GM18519 (cell line): ENCODE measurements around the gene CEACAM19.
"Not testable (repeated sequence)": the region's sequence is repeated elsewhere in the genome, so short reads cannot be mapped to it uniquely, and the experiment has no call there.

Source experiments
- ATAC-seq: cut with Tn5 transposase; IDR thresholded peaks from one replicate; pipeline ENCODE4 v1.9.1; 2021; ENCODE audit warnings: mild to moderate bottlenecking, moderate library complexity; ENCODE audit not compliant: unreplicated experiment, low FRiP score

The CEACAM19 gene

DNA sequence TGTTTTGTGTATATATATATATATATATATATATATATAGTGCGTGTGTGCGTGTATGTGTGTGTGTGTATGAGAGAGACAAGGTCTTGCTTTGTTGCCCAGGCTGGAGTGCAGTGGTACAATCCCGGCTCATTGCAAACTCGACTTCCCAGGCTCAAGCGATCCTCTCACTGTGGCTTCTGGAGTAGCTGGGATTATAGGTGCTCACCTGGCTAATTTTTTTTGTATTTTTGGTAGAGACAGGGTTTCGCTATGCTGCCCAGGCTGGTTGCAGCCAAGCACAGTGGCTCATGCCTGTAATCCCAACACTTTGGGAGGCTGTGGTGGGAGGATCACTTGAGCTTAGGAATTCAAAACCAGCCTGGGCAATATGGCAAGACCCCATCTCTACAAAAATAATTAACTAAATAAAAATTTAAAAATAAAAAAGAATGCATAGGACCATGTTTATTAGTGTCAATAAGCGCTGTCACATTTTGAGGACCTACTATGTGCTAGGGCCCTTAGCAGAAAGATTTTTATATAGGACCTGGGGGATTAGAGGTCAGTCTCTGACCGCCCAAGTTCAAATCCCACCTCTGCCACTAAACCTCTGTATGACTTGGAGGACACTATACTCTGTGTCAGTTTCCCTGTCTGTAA lies 25.8 kb upstream of the CEACAM19 start:
- no peak for ATAC-seq

DNA sequence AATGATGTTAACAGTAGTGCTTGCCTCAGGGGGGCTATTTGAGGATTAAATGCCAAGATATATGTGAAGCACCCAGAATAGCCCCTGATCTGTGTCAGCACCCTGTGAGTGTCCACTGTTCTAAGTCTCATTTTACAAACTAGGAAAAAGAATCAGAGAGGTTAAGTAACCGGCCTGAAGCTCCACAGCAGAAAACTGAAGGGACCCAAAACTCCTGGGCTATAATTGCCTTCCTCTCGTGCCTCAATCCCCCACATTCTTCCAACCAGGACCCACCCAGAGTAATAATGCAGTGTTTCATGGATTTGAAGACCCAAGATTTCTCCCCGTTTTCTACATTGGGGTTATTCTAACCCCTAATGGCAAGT lies 25.2 kb upstream of the CEACAM19 start:
- ATAC-seq, result no peak

DNA sequence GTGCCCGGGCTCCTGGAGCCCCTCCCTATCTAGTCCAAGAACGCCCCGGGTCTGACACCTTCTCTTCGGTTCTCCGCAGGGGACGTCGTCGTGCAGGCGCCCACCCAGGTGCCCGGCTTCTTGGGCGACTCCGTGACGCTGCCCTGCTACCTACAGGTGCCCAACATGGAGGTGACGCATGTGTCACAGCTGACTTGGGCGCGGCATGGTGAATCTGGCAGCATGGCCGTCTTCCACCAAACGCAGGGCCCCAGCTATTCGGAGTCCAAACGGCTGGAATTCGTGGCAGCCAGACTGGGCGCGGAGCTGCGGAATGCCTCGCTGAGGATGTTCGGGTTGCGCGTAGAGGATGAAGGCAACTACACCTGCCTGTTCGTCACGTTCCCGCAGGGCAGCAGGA lies 24.1 kb upstream of the CEACAM19 start:
- no peak for ATAC-seq

DNA sequence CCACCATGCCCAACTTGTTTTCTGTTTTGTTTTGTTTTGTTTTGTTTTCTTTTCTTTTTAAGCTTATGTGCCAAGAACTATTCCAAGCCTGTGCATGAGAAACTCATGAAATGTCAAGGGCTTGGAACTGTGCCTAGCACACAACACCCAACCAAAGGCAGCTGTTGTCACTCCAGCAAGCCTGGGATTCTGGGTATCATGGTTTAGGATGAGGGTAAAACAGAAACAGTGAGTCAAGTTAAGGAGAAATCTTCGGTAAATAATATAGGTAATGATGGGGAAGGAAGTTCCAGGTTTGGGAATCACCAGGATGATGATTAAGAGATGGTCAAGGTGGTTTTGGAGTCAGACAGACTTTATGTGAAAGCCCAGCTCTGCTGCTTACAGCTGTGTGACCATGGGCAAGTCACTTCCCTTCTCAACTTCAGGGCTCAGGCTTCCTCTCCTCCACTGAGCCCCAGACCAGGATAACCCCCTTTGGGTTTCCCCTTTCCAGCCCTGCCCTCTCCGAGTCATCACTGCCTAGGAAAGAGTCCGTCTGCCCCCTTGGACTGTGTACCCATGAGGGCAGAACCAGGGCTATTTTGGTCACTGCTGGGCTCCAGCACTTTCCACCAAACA lies 22.5 kb upstream of the CEACAM19 start:
- ATAC-seq, result no peak

DNA sequence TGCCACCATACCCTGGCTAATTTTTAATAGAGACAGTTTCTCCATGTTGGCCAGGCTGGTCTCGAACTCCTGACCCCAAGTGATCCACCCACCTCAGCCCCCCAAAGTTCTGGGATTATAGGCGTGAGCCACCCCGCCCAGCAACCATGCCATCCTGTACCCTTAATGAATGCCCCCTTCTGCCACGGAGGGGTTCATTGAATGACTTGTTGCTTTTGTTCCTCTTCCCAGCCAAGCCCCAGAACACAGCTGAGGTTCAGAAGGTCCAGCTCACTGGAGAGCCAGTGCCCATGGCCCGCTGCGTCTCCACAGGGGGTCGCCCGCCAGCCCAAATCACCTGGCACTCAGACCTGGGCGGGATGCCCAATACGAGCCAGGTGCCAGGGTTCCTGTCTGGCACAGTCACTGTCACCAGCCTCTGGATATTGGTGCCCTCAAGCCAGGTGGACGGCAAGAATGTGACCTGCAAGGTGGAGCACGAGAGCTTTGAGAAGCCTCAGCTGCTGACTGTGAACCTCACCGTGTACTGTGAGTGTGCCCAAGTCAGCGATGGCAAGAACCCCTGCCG lies 21.6 kb upstream of the CEACAM19 start:
- no peak for ATAC-seq

DNA sequence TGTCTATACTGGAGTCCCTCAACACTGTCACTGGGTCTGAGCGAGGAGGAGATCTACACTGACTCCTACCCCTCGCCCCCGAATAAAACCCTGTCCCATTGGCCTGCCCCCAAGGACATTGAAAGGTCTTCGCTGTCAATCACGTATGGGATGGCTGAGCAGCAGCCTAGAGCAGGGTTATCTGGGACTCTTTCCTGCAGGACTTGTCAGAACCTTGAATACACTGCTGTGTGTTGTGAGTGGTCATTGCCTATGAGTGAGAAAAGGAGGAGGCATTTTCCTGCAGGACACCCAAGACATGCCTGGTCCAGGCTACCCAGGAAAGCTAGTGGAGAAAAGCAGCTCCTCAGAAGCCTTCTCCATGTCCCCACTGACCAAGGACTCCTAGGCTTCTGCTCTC lies 17.9 kb upstream of the CEACAM19 start:
- no peak for ATAC-seq

DNA sequence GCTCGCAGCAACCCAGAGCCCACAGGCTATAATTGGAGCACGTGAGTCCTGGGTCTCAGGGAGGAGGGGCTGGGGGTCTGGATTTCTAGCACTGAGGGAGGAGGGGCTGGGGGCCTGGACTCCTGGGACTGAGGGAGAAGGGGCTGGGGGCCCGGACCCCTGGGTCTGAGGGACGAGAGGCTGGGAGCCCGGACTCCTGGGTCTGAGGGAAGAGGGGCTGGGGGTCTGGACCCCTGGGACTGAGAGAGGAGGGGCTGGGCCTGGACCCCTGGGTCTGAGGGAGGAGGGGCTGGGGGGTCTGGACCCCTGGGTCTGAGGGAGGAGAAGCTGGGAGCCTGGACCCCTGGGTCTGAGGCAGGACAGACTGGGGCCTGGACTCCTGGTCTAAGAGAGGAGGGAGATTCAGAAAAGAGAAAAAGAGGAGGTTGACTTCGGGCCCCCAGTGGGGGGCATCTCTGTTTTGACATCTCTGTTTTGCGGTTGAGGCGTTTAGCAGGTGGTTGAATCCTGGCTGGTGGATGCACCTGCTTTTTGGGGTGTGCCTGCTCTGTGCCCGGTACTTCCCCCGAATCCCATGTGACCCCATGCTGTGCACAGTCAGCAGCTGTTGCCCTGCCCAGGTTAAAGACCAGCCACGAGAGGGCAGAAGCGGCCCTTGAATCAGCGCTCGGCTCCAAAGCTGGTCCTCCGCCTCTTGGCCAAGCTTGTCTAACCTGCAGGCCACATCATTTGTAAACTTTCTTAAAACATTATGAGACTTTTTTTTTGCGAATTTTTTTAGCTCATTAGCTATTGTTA lies 17.1 kb upstream of the CEACAM19 start:
- peak; percentile 39 for ATAC-seq

DNA sequence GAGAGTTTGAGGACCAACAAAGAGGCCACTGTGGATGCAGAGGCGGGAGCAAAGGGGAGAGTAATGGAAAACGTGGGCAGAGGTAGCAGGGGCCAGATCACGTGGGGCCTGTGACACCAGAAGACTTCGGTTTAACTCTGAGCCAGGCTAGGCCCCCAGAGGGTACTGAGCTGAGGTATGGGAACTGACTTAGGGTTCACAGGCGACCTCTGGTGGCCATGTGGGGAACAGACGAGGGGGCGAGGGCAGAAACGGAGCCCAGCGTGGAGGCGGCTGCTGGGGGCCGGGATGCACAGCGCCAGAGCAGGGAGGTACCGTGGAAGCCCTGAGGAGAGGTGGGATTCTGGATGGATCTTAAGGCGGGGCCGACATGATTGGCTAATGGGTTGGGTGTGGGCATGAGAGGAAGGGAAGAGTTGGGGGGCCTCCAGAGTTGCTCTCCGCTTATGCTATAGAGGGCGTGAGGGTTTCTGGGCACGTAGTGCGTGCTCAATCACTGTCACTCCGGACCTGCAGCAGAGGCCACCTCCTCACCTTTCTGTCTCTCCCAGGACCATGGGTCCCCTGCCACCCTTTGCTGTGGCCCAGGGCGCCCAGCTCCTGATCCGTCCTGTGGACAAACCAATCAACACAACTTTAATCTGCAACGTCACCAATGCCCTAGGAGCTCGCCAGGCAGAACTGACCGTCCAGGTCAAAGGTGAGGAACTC lies 13.9 kb upstream of the CEACAM19 start:
- no peak for ATAC-seq

DNA sequence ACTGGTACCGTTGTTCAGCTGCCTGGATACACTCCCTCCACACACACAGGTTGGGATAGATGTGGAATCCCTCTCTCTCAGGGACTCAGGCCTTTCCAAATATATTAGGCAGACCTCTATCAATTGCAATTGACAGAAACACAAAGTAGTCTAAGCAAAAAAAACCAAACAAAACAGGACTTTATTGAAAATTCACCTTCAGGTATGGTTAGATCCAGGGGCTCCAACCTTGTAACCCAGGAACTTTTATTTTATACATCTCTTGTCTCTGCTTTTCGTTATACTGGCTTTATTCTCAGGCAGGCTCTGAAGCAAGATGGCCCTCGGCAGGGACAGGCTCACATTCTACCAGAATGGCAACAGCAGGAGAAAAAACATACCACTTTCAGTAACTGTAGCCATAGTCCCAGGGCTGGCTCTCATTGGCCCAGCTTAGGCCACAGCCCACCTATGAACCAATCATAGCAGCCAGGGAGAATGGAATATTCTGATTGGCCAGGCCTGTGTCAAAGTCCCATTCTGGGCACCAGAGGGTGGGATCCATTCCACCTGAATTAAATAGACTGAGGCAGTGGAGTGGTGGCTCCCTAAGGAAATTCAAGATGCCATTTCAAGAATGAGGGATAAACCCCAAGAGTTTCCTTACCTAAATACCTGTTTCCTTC lies 13.1 kb upstream of the CEACAM19 start:
- no peak for ATAC-seq

DNA sequence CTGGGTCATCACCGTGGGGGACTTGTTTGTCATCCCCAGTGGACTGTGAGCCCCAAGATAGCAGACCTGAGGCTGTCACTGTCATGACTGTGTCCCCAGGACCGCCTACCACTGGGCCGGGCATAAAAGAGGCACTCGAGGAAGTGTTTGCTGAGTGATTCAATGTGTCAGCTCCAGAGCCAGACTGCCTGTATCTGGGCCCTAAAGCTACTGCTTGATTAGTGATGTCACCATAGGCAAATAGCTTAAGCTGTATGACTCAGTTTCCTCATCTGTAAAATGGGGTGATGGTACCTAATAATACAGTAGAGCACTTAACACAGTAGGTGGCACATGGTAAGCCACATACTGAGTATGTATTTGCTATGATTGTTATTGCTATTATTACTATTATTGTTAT lies 11.2 kb upstream of the CEACAM19 start:
- no peak for ATAC-seq

DNA sequence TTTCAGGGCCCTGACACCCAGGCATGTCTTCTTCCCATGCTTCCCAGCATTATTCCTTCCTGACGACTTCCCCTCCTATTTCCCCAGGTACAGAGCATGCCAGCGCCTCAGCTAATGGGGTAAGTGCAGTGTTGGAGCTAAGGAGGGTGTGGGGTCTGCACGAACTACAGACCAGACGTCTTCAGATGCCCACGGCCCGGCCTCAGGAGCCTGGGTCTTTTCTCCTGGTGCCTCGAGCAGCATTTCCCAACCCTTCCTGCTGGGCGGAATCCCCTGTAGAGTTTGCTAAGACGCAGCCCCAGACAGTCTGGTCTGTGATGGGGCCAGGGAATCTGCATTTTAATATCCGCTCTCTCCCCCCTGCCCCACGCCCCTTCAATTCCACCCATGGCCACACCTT lies 10.1 kb upstream of the CEACAM19 start:
- no peak for ATAC-seq

DNA sequence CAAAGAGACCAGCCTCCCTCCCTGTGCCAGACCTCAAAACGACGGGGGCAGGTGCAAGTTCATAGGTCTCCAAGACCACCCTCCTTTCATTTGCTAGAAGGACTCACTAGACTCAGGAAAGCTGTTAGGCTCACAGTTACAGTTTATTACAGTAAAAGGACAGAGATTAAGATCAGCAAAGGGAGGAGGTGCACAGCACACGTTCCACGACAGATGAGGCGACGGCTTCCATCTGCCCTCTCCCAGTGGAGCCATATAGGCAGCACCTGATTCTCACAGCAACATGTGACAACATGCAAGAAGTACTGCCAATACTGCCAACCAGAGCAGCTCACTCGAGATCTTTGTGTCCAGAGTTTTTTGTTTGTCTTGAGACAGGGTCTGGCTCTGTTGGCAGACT lies 9.4 kb upstream of the CEACAM19 start:
- ATAC-seq, result no peak

DNA sequence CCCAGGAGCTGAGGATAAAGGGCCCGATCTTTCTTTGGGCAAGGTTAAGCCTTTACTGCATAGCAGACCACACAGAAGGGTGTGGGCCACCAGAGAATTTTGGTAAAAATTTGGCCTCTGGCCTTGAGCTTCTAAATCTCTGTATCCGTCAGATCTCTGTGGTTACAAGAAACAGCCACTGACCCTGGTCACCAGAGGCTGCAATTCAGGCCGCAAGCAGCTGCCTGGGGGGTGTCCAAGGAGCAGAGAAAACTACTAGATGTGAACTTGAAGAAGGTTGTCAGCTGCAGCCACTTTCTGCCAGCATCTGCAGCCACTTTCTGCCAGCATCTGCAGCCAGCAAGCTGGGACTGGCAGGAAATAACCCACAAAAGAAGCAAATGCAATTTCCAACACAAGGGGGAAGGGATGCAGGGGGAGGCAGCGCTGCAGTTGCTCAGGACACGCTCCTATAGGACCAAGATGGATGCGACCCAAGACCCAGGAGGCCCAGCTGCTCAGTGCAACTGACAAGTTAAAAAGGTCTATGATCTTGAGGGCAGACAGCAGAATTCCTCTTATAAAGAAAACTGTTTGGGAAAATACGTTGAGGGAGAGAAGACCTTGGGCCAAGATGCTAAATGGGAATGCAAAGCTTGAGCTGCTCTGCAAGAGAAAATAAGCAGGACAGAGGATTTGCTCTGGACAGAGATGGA lies 8.4 kb upstream of the CEACAM19 start:
- ATAC-seq, result no peak

DNA sequence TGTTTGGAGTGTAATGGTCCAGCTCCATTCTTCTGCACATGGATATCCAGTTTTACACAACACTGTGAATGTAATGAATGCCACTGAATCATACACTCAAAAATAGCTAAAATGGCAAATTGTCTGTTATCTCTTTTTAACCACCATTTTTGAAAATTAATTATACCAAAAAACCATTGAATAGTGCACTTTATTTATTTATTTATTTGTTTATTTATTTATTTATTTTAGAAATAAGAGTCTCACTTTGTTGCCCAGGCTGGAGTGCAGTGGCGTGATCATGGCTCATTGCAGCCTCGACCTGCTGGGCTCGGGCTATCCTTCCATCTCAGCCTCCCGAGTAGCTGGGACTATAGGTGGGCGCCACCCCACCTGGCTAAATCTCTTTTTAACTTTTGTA lies 7.3 kb upstream of the CEACAM19 start:
- no peak for ATAC-seq

DNA sequence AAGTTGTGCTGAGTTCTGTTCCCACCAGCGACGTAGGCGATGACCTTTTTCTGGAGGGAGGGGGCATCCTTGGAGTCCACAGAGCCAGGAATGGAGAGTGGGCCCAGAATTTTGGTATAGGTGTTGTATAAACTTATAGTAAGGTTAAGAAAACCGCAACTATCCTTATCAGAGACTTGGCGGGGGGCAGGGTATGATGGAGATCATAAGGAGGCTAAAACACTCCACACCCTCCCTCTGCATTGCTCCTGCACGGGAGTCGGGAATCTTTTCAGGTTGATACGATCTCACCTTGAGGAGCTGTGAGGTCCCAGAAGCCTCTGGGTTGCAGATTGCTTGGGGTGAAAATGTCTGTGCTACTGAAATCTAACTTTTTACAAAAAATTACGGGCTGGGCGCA lies 6.3 kb upstream of the CEACAM19 start:
- ATAC-seq, result no peak

DNA sequence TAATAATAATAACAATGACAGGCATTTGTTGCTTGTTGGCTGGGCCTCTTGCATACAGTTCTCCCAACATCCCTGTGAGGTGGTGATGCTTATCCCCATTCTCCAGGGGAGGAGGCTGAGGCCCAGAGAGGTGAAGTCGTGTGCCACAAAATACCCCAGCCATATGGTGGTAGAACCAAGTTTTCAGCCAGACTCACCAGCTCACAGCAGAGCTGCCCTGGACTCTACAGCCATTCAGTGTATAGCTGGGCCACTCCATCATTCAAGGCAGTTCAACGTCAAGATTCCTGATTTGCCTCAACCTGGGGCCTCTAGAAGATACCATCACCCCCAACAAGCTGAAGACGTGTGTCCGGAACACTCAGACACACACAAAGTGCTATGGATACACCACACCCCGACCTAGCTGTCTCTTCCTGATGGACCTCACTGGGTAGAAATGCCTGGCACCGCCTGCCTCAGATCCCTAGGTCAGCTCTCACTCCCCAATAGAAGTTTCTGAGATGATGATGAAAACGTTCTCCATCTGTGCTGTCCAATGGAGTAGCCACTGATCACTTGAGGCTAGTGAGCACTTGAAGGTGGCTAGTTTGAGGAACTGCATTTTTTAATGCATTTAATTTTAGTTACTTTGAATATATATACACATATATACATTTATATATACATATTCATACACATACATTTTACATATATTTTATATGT lies 4.3 kb upstream of the CEACAM19 start:
- ATAC-seq, result no peak

DNA sequence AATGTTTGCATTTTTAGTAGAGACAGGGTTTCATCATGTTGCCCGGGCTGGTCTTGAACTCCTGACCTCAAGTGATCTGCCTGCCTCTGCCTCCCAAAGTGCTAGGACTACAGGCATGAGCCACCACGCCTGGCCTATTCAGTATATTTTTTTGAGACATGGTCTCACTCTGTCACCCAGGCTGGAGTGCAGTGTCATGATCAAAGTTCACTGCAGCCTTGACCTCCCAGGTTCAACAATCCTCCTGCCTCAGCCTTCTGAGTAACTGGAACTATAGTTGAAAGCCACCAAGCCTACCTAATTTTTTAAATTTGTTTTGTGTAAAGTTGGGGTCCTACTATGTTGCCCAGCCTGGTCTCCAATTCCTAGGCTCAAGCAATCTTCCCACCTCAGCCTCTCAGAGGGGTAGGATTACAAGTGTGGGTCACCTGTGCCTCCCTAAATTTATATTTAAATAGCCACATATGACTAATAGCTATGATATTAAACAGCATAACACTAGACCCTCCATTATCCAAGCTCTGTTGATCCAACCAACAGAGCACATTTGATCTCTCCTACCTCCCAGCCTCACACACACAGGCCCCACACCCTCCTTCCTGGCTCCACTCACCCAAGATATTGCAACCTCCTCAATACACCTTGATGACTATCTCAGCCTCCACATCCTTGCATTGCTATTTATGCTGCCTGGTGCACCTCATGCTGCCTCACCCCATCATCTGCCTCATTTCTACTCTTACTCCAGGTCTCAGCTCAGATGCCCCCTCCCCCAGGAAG lies 2.1 kb upstream of the CEACAM19 start:
- no peak for ATAC-seq

DNA sequence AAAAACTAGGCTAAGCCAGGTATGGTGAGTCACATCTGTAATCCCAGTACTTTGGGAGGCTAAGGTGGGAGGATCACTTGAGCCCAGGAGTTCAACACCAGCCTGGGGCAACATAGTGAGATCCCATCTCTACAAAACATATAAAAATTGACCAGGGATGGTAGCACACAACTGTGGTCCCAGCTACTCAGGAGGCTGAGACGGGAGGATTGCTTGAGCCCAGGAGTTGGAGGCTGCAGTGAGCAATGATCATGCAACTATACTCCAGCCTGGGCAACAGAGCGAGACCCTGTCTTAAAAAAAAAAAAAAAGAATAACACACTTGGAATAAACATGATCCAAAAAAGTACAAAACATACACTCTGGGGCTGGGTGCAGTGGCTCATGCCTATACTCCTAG lies 1.3 kb upstream of the CEACAM19 start:
- not testable (repeated sequence) for ATAC-seq

DNA sequence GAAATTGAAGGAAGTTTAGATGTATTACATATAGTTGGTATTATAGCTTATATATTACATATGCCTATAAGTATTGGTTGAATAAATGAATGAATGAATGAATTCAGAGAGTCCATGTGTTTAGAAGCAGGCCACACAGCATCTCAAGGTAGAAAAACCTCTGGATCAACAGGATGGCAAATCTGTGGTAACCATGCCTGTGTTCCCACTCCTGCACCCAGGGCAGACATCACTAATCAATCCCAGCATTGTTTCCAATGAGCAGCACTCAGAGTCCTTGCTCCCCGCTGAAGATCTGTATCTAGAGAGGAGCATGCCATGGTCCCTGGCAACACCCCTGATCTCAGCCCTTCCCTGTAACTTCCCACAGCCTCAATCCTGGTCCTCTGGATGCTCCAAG lies 944 bp downstream of the CEACAM19 start:
- ATAC-seq, result no peak
